PC-3 (cell line): ENCODE results near the gene SEMA5A.

Source experiments
- CTCF ChIP-seq: fragments of 300-600 bp; sonication (generic); conservative IDR thresholded peaks from 2 replicates; pipeline ENCODE4 v1.5.1; 2017; ENCODE audit warnings: antibody characterized with exemption, low read depth, mild to moderate bottlenecking, low read length
- EZH2 ChIP-seq: fragments of 300-600 bp; sonication (generic); IDR thresholded peaks from one replicate; pipeline ENCODE4 v1.6.1; 2017; ENCODE audit warnings: antibody characterized with exemption, mild to moderate bottlenecking, low read length; ENCODE audit not compliant: unreplicated experiment
- EZH2phosphoT487 ChIP-seq: fragments of 300-600 bp; sonication (generic); IDR thresholded peaks from 2 replicates; pipeline ENCODE4 v1.6.1; 2018; ENCODE audit warnings: mild to moderate bottlenecking, antibody characterized with exemption, low read length, borderline replicate concordance

GRCh38 chr5:9438596-9439354 lies 107.1 kb downstream of the SEMA5A start:
- TF ChIP-seq CTCF: no peak
- TF ChIP-seq EZH2phosphoT487: no peak
- no peak for TF ChIP-seq EZH2
